OCI-LY7 (cell line): ENCODE results near the gene PCBP3.
"Not testable (repeated sequence)": the region's sequence is repeated elsewhere in the genome, so short reads cannot be mapped to it uniquely, and the experiment has no call there.

Experiments used
- CTCF ChIP-seq: fragments of 200-600 bp; sonication (generic); conservative IDR thresholded peaks from 2 replicates; pipeline ENCODE4 v1.5.1; 2014; ENCODE audit warnings: mild to moderate bottlenecking, antibody characterized with exemption, low read length, moderate library complexity, mixed read lengths
- EZH2phosphoT487 ChIP-seq: fragments of 200-600 bp; sonication (generic); IDR thresholded peaks from 2 replicates; pipeline ENCODE4 v1.6.1; 2018; ENCODE audit warnings: low read depth, borderline replicate concordance, mild to moderate bottlenecking, mixed run types, antibody characterized with exemption, low read length, moderate library complexity, mixed read lengths

GRCh38 chr21:45661913-45662622 lies 18.5 kb downstream of the PCBP3 start:
- TF ChIP-seq CTCF, EZH2phosphoT487: not testable (repeated sequence)
